Panc1 (cell line): Measurements from ENCODE around the gene TBCD. TPM values are rescaled to one million over a fixed set of nuclear protein-coding genes. Genes with fewer than 3 reads are reported as not detected.

Source experiments
- ATAC-seq: fragments of 200-7000 bp; cut with Tn5 transposase; 2 replicates; pipeline ENCODE4 v1.9.1; 2020; ENCODE audit warnings: mild to moderate bottlenecking, moderate library complexity
- BruUV-seq: library from RNA; stranded (reverse); fragments of 400-500 nt; replicated peaks from 2 replicates; lab custom pipeline; 2021; lab: Mats Ljungman, UMichigan
- CTCF ChIA-PET: fragments of 300-600 bp; sonication (Branson Sonifier 250); formaldehyde crosslinking; loops from one replicate; lab custom pipeline; 2022; ENCODE audit warnings: antibody characterized with exemption; lab: Charles Lee
- POLR2A ChIA-PET: fragments of 300-600 bp; sonication (Branson Sonifier 250); formaldehyde crosslinking; loops from one replicate; lab custom pipeline; 2022; ENCODE audit warnings: antibody characterized with exemption; lab: Charles Lee
- DNase-seq: peaks from one replicate; pipeline ENCODE4 v3.0.0-alpha.2; 2010; ENCODE audit warnings: low read depth, low spot score
- H3K27ac ChIP-seq: 2 replicates; pipeline ENCODE4 v1.5.1; 2011; ENCODE audit warnings: mild to moderate bottlenecking, low read length, inconsistent platforms
- H3K27me3 ChIP-seq: fragments of 200-500 bp; sonication (Bioruptor generic); 2 replicates; pipeline ENCODE4 v1.6.0; 2014; ENCODE audit warnings: low read length, inconsistent platforms; ENCODE audit not compliant: control insufficient read depth, insufficient read depth
- H3K36me3 ChIP-seq: fragments of 200-500 bp; sonication (Bioruptor generic); 2 replicates; pipeline ENCODE4 v1.5.1; 2014; ENCODE audit warnings: inconsistent platforms, mild to moderate bottlenecking, low read length, moderate library complexity; ENCODE audit not compliant: control insufficient read depth, insufficient read depth
- H3K4me1 ChIP-seq: 2 replicates; pipeline ENCODE4 v1.5.1; 2011; ENCODE audit warnings: inconsistent platforms, mild to moderate bottlenecking, low read length, moderate library complexity; ENCODE audit not compliant: control insufficient read depth, insufficient read depth
- H3K4me3 ChIP-seq, 2 experiments: 2 replicates each; pipeline ENCODE4 v1.5.1; 2011 to 2012; ENCODE audit warnings: low read depth in 2 of 2, low read length in 2 of 2, mild to moderate bottlenecking in 2 of 2, inconsistent platforms in 1 of 2, moderate library complexity in 1 of 2
- H3K9me3 ChIP-seq: fragments of 200-500 bp; sonication (Bioruptor generic); 2 replicates; pipeline ENCODE4 v1.5.1; 2014; ENCODE audit warnings: low read depth, mild to moderate bottlenecking, inconsistent platforms, low read length, moderate library complexity; ENCODE audit not compliant: control insufficient read depth, insufficient read depth
- POLR2AphosphoS5 ChIP-seq: IDR thresholded peaks from 2 replicates; pipeline ENCODE4 v1.6.1; 2012; ENCODE audit warnings: mild to moderate bottlenecking, low read depth, low read length, moderate library complexity
- SIN3A ChIP-seq: IDR thresholded peaks from 2 replicates; pipeline ENCODE4 v1.6.1; 2012; ENCODE audit warnings: low read depth, mild to moderate bottlenecking, low read length, moderate library complexity, borderline replicate concordance; ENCODE audit not compliant: insufficient read depth
- TCF7L2 ChIP-seq: IDR thresholded peaks from 2 replicates; pipeline ENCODE4 v1.6.1; 2011; ENCODE audit warnings: mild to moderate bottlenecking, low read depth, low read length, inconsistent platforms
- in situ Hi-C: cut with HindIII; loops from 2 replicates; pipeline ENCODE4 v1.10.0; 2016; ENCODE audit warnings: low sequenced_read_pairs, low pct_unique_long_range_greater_than_20kb
- intact Hi-C: fragments of 100-400 bp; cut with micrococcal nuclease; formaldehyde crosslinking; loops from one replicate; pipeline ENCODE4 v1.10.0; 2022; ENCODE audit not compliant: unreplicated experiment
- total RNA-seq: library from RNA; stranded (reverse); gene quantifications from one replicate; pipeline ENCODE4 v1.2.1, GENCODE V29; 2021; ENCODE audit not compliant: unreplicated experiment
- TF ChIP-seq, protein P1 (sequence below), 2 experiments: IDR thresholded peaks; 2 replicates each; pipeline ENCODE4 v1.6.1; 2011 to 2012; ENCODE audit warnings: low read depth in 2 of 2, control low read depth in 1 of 2, low read length in 1 of 2, mild to moderate bottlenecking in 1 of 2, moderate library complexity in 1 of 2; ENCODE audit not compliant: insufficient read depth in 1 of 2
- TF ChIP-seq, protein P2 (sequence below): fragments of 450-650 bp; IDR thresholded peaks from 2 replicates; pipeline ENCODE4 v1.5.1; 2017; ENCODE audit warnings: mild to moderate bottlenecking

Gene TBCD
- total RNA-seq, 1 experiment from 2014 or later: 186 TPM

DNA sequence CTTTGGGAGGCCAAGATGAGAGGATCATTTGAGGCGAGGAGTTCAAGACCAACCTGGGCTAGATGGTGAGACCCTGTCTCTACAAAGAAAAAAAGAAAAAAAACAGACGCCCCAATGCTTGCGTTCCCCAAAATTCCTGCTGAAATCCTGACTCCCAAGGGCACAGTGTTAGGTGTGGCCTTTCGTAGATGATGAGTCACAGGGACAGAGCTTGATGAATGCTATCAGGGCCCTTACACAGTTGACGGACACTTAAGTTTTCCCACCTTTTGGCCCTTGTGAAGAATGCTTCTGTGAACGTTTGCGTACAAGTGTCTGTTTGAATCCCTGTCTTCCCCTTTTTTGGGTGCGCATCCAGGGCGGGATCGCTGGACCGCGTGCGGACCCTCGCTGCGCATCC lies 104.5 kb downstream of the TBCD start:
- no peak overlapping the region for H3K4me3 ChIP-seq
- POLR2A ChIA-PET: no interaction called here
- in situ Hi-C loops (no loop called here), intact Hi-C loops (no loop called here)
- DNase-seq (no peak), ATAC-seq (no peak)
- 0 out of 2 replicates have a peak, but pooled peaks cover 2% of the 10 kb centered on the region for H3K36me3 ChIP-seq
- peaks cover 7% of the 10 kb centered on the region; the same call in 1 of the 2 replicates for H3K4me1 ChIP-seq
- H3K27ac ChIP-seq: no peak overlapping the region
- TF ChIP-seq, protein P1, sequence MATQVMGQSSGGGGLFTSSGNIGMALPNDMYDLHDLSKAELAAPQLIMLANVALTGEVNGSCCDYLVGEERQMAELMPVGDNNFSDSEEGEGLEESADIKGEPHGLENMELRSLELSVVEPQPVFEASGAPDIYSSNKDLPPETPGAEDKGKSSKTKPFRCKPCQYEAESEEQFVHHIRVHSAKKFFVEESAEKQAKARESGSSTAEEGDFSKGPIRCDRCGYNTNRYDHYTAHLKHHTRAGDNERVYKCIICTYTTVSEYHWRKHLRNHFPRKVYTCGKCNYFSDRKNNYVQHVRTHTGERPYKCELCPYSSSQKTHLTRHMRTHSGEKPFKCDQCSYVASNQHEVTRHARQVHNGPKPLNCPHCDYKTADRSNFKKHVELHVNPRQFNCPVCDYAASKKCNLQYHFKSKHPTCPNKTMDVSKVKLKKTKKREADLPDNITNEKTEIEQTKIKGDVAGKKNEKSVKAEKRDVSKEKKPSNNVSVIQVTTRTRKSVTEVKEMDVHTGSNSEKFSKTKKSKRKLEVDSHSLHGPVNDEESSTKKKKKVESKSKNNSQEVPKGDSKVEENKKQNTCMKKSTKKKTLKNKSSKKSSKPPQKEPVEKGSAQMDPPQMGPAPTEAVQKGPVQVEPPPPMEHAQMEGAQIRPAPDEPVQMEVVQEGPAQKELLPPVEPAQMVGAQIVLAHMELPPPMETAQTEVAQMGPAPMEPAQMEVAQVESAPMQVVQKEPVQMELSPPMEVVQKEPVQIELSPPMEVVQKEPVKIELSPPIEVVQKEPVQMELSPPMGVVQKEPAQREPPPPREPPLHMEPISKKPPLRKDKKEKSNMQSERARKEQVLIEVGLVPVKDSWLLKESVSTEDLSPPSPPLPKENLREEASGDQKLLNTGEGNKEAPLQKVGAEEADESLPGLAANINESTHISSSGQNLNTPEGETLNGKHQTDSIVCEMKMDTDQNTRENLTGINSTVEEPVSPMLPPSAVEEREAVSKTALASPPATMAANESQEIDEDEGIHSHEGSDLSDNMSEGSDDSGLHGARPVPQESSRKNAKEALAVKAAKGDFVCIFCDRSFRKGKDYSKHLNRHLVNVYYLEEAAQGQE (IDR thresholded peaks at IDR 0.05; ENCODE audit: insufficient read depth in 1 of 2, low read depth in 2 of 2, low read length in 1 of 2): no peak
- TF ChIP-seq TCF7L2 (no peak), SIN3A (no peak), POLR2AphosphoS5 (no peak)
- TF ChIP-seq, protein P2, sequence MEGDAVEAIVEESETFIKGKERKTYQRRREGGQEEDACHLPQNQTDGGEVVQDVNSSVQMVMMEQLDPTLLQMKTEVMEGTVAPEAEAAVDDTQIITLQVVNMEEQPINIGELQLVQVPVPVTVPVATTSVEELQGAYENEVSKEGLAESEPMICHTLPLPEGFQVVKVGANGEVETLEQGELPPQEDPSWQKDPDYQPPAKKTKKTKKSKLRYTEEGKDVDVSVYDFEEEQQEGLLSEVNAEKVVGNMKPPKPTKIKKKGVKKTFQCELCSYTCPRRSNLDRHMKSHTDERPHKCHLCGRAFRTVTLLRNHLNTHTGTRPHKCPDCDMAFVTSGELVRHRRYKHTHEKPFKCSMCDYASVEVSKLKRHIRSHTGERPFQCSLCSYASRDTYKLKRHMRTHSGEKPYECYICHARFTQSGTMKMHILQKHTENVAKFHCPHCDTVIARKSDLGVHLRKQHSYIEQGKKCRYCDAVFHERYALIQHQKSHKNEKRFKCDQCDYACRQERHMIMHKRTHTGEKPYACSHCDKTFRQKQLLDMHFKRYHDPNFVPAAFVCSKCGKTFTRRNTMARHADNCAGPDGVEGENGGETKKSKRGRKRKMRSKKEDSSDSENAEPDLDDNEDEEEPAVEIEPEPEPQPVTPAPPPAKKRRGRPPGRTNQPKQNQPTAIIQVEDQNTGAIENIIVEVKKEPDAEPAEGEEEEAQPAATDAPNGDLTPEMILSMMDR: no peak
- no peaks in the 10 kb centered on the region for H3K9me3 ChIP-seq
- no peaks in the 10 kb centered on the region for H3K27me3 ChIP-seq
- BruUV-seq: no TSS peak
- CTCF ChIA-PET: no interaction called here

DNA sequence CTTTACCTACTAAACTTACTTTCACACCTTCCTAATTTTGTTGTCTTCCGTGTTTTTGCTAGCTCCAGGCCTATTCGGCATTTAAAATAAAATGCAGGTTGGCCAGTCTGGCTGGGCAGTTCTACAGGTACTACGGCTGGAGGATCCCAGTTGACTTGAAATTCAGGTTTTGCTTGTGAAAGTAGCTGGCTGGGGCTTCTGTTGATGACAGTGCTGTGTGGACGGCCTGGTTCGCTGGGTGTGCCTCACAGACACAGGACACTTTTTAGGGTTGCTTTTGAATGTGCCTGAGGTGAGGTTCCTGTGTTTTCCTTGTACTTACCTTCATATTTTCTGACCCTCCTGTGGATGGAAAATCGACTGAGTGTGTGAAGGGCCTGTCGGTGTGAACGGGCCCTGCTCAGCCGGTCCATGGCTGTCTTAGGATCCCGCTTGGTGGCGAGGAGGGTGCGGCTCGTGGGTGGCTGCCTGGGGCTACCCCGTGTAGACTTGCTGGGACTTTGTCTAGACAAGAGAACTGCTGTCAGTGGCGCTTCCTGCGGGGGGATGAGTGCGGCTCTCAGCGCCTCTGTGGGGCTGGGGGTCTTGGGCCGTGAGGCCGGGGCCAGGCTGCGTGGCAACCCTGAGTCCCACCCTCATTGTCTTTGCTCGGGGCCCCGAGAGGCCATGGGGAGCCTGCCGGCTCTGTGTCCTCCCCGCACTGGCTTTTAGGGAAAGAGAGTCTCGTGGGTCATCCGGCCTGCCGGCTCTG lies 106.7 kb downstream of the TBCD start:
- no peak overlapping the region for H3K4me3 ChIP-seq
- TF ChIP-seq, protein P2: no peak
- TF ChIP-seq TCF7L2 (no peak), SIN3A (no peak), POLR2AphosphoS5 (no peak)
- TF ChIP-seq, protein P1 (IDR thresholded peaks at IDR 0.05; ENCODE audit: insufficient read depth in 1 of 2, low read depth in 2 of 2, low read length in 1 of 2): no peak
- no TSS peak for BruUV-seq
- H3K27ac ChIP-seq: no peak overlapping the region
- 0 out of 2 replicates have a peak, but pooled peaks cover 2% of the 10 kb centered on the region for H3K36me3 ChIP-seq
- H3K27me3 ChIP-seq: no peaks in the 10 kb centered on the region
- ChIA-PET POLR2A (no interaction called here), CTCF (no interaction called here)
- intact Hi-C loops: no loop called here
- H3K4me1 ChIP-seq: peaks cover 10% of the 10 kb centered on the region
- no peaks in the 10 kb centered on the region for H3K9me3 ChIP-seq
- DNase-seq: no peak
- no peak for ATAC-seq
- in situ Hi-C loops: no loop called here
